ENCODE data around the gene LAPTM4A. TPM values are rescaled to one million over a fixed set of nuclear protein-coding genes. Genes with fewer than 3 reads are reported as not detected.
"Not testable (repeated sequence)": the region's sequence is repeated elsewhere in the genome, so short reads cannot be mapped to it uniquely, and the experiment has no call there.

Gene LAPTM4A
- total RNA-seq, 1 experiment from 2014 or later, result 123 TPM

DNA sequence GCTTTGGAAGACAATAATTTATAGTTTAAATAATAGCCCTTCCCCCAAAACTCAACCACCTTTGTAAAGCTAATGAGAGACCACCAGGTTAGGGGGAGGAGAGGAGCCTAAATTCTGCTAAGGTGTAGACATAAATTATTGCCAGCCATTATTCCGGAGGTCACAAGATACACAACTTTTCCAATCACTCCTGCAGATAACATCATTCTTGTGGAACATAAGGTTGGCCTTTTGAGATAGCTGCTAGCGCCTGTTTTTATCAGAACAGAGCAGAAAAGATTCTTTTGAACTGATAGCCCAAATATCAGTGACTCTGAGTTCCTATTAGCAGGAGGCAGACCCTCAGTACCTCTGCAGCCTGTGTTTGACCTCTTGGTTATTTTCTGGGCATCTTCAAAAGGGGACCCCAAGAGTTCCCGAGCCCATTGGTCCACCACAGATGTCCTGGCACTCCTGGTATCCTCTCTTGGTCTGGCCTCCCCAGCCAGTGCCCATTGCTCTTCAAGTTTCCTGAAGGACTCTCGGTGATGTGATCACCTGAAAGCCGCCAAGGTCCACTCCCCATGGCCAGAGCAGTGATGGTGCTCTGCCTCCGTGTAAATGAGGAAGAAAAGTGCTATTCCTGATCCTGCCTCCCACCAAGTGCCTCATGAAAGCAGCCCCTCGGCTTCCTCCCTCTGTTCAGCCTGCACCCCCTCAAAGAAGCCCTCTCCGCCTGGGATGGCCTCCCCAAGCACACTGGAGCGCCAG is 38.5 kb upstream of the LAPTM4A start:
- 0 out of 2 replicates have a peak, but pooled peaks cover 3% of the 10 kb centered on the region for H3K4me1 ChIP-seq (ENCODE audit: control insufficient read depth, insufficient read depth, low read length)
- no peak overlapping the region for H3K4me3 ChIP-seq (ENCODE audit: low read depth in 2 of 2, low read length in 2 of 2)
- ATAC-seq (no peak), DNase-seq (ENCODE audit: low read depth, low spot score) (no peak)
- H3K36me3 ChIP-seq (ENCODE audit: control insufficient read depth, insufficient read depth, low read length), result no peaks in the 10 kb centered on the region
- H3K27ac ChIP-seq (ENCODE audit: low read length), result no peak overlapping the region
- ChIA-PET CTCF (interaction anchor here (0.9 kb wide), 1 partner anchor 74 kb away, joined by 3 read pairs; no protein-coding TSS in a partner anchor), POLR2A (no interaction called here)
- no peaks in the 10 kb centered on the region for H3K9me3 ChIP-seq (ENCODE audit: control insufficient read depth, insufficient read depth, low read depth, low read length)
- intact Hi-C loops (cut with micrococcal nuclease; ENCODE audit: unreplicated experiment), result no loop called here
- no peaks in the 10 kb centered on the region for H3K27me3 ChIP-seq (ENCODE audit: control insufficient read depth, insufficient read depth, low read length)
- TF ChIP-seq, protein P1, sequence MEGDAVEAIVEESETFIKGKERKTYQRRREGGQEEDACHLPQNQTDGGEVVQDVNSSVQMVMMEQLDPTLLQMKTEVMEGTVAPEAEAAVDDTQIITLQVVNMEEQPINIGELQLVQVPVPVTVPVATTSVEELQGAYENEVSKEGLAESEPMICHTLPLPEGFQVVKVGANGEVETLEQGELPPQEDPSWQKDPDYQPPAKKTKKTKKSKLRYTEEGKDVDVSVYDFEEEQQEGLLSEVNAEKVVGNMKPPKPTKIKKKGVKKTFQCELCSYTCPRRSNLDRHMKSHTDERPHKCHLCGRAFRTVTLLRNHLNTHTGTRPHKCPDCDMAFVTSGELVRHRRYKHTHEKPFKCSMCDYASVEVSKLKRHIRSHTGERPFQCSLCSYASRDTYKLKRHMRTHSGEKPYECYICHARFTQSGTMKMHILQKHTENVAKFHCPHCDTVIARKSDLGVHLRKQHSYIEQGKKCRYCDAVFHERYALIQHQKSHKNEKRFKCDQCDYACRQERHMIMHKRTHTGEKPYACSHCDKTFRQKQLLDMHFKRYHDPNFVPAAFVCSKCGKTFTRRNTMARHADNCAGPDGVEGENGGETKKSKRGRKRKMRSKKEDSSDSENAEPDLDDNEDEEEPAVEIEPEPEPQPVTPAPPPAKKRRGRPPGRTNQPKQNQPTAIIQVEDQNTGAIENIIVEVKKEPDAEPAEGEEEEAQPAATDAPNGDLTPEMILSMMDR (IDR thresholded peaks at IDR 0.05), result no peak
- no peak for TF ChIP-seq REST (IDR thresholded peaks at IDR 0.05; ENCODE audit: insufficient read depth in 1 of 2, low read depth in 2 of 2, low read length in 1 of 2)
- TF ChIP-seq SIN3A (IDR thresholded peaks at IDR 0.05; ENCODE audit: borderline replicate concordance, insufficient read depth, low read depth, low read length), result no peak
- TF ChIP-seq TCF7L2 (IDR thresholded peaks at IDR 0.05; ENCODE audit: low read depth, low read length), result no peak
- no peak for TF ChIP-seq POLR2AphosphoS5 (IDR thresholded peaks at IDR 0.05; ENCODE audit: low read depth, low read length)
- BruUV-seq (replicated peaks), result no TSS peak
- in situ Hi-C loops (cut with HindIII; ENCODE audit: low pct_unique_long_range_greater_than_20kb, low sequenced_read_pairs), result no loop called here

GRCh38 chr2:20085909-20086308 is 34.5 kb upstream of the LAPTM4A start:
- H3K9me3 ChIP-seq (ENCODE audit: control insufficient read depth, insufficient read depth, low read depth, low read length); CTCF ChIA-PET; DNase-seq (ENCODE audit: low read depth, low spot score); ATAC-seq; POLR2A ChIA-PET; H3K36me3 ChIP-seq (ENCODE audit: control insufficient read depth, insufficient read depth, low read length); H3K27me3 ChIP-seq (ENCODE audit: control insufficient read depth, insufficient read depth, low read length); in situ Hi-C loops (cut with HindIII; ENCODE audit: low pct_unique_long_range_greater_than_20kb, low sequenced_read_pairs); BruUV-seq (replicated peaks); H3K27ac ChIP-seq (ENCODE audit: low read length); intact Hi-C loops (cut with micrococcal nuclease; ENCODE audit: unreplicated experiment); H3K4me1 ChIP-seq (ENCODE audit: control insufficient read depth, insufficient read depth, low read length); H3K4me3 ChIP-seq (ENCODE audit: low read depth in 2 of 2, low read length in 2 of 2): not testable (repeated sequence)

DNA sequence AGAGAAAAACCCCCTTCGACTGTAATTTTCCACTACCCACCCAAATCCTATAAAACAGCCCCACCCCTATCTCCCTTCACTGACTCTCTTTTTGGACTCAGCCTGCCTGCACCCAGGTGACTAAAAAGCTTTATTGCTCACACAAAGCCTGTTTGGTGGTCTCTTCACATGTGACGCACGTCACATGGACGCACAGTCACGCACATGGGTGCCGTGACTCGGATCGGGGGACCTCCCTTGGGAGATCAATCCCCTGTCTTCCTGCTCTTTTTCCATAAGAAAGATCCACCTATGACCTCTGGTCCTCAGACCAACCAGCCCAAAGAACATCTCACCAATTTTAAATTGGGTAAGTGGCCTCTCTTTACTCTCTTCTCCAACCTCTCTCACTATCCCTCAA is 31.4 kb upstream of the LAPTM4A start:
- intact Hi-C loops (cut with micrococcal nuclease; ENCODE audit: unreplicated experiment); DNase-seq (ENCODE audit: low read depth, low spot score); BruUV-seq (replicated peaks); POLR2A ChIA-PET; CTCF ChIA-PET; H3K4me1 ChIP-seq (ENCODE audit: control insufficient read depth, insufficient read depth, low read length); H3K4me3 ChIP-seq (ENCODE audit: low read depth in 2 of 2, low read length in 2 of 2); H3K27ac ChIP-seq (ENCODE audit: low read length); in situ Hi-C loops (cut with HindIII; ENCODE audit: low pct_unique_long_range_greater_than_20kb, low sequenced_read_pairs); H3K36me3 ChIP-seq (ENCODE audit: control insufficient read depth, insufficient read depth, low read length); ATAC-seq; H3K9me3 ChIP-seq (ENCODE audit: control insufficient read depth, insufficient read depth, low read depth, low read length); H3K27me3 ChIP-seq (ENCODE audit: control insufficient read depth, insufficient read depth, low read length): not testable (repeated sequence)
